Smooth muscle cell (in vitro differentiated cells): ENCODE measurements around the gene EML4. TPM values are rescaled to one million over a fixed set of nuclear protein-coding genes. Genes with fewer than 3 reads are reported as not detected.

Experiments
- DNase-seq: peaks from one replicate; lab custom pipeline; 2025; ENCODE audit not compliant: unreplicated experiment; lab: John Stamatoyannopoulos, UW
- H2AFZ ChIP-seq: fragments of 200-600 bp; sonication (generic); 2 replicates; pipeline ENCODE4 v1.6.0; 2016; ENCODE audit warnings: antibody characterized with exemption, low read depth, mild to moderate bottlenecking
- H3F3A ChIP-seq: fragments of 200-600 bp; sonication (generic); 2 replicates; pipeline ENCODE4 v1.6.0; 2017; ENCODE audit warnings: antibody characterized with exemption, low read depth
- H3K27ac ChIP-seq: fragments of 200-600 bp; sonication (generic); 2 replicates; pipeline ENCODE4 v1.5.1; 2016; ENCODE audit warnings: low read depth, mild to moderate bottlenecking
- H3K27me3 ChIP-seq: fragments of 200-600 bp; sonication (generic); 2 replicates; pipeline ENCODE4 v1.6.1; 2016; ENCODE audit warnings: low read depth, mild to moderate bottlenecking
- H3K36me3 ChIP-seq: fragments of 200-600 bp; sonication (generic); 2 replicates; pipeline ENCODE4 v1.5.1; 2016; ENCODE audit warnings: low read depth
- H3K4me1 ChIP-seq: fragments of 200-600 bp; sonication (generic); 2 replicates; pipeline ENCODE4 v1.5.1; 2016; ENCODE audit warnings: low read depth
- H3K4me2 ChIP-seq: fragments of 200-600 bp; sonication (generic); 2 replicates; pipeline ENCODE4 v1.6.0; 2016; ENCODE audit warnings: mild to moderate bottlenecking
- H3K4me3 ChIP-seq: fragments of 200-600 bp; sonication (generic); 2 replicates; pipeline ENCODE4 v1.5.1; 2016; ENCODE audit warnings: mild to moderate bottlenecking
- H3K79me2 ChIP-seq: fragments of 200-600 bp; sonication (generic); 2 replicates; pipeline ENCODE4 v1.6.0; 2016; ENCODE audit warnings: low read depth, mild to moderate bottlenecking
- H3K9ac ChIP-seq: fragments of 200-600 bp; sonication (generic); 2 replicates; pipeline ENCODE4 v1.6.0; 2016; ENCODE audit warnings: low read depth
- H3K9me3 ChIP-seq: fragments of 200-600 bp; sonication (generic); replicated peaks from 2 replicates; pipeline ENCODE4 v1.5.1; 2016; ENCODE audit warnings: low read depth
- H4K20me1 ChIP-seq: fragments of 200-600 bp; sonication (generic); 2 replicates; pipeline ENCODE4 v1.6.0; 2016; ENCODE audit warnings: low read depth
- CTCF ChIP-seq: fragments of 200-600 bp; sonication (generic); IDR thresholded peaks from 2 replicates; pipeline ENCODE4 v1.5.1; 2017; ENCODE audit warnings: borderline replicate concordance, mild to moderate bottlenecking, antibody characterized with exemption; ENCODE audit not compliant: insufficient read depth, poor library complexity, severe bottlenecking
- WGBS: methylation state at CpG from one replicate; pipeline ENCODE4 v1.1.7; 2016; ENCODE audit warnings: low lambda C conversion rate; 5-methylcytosine and 5-hydroxymethylcytosine counted together
- polyA plus RNA-seq: library from polyadenylated mRNA; unstranded; fragments of >200 nt; fragmentation: Nextera tagmentation; extraction: Ambion mirVana; gene quantifications from 2 replicates; pipeline ENCODE4 v1.2.1, GENCODE V29; 2016
- total RNA-seq: library from RNA; depleted of rRNA; stranded (reverse); fragments of >200 nt; gene quantifications from 2 replicates; pipeline ENCODE4 v1.2.3, GENCODE V29; 2014

The EML4 gene
- total and polyA plus RNA-seq, 2 experiments from 2014 or later = 33.6 to 46.2 TPM

- Histone ChIP-seq H2AFZ (no peak overlapping the region), H3K9ac (no peak overlapping the region), H3K4me3 (no peak overlapping the region), H3F3A (no peaks in the 10 kb centered on the region), H3K27ac (no peak overlapping the region), H3K36me3 (no peaks in the 10 kb centered on the region), H3K4me2 (no peak overlapping the region), H3K9me3 (no peaks in the 10 kb centered on the region), H3K27me3 (no peaks in the 10 kb centered on the region), H4K20me1 (peaks cover 10% of the 10 kb centered on the region), H3K4me1 (no peaks in the 10 kb centered on the region), H3K79me2 (peaks cover 96% of the 10 kb centered on the region)
- TF ChIP-seq CTCF = no peak
- 79% methylated on average over 5 of the region's 5 CpGs for WGBS
- DNase-seq = no peak
Observed at GRCh38 chr2:42211291-42211690, 42.1 kb downstream of the EML4 start.

DNA sequence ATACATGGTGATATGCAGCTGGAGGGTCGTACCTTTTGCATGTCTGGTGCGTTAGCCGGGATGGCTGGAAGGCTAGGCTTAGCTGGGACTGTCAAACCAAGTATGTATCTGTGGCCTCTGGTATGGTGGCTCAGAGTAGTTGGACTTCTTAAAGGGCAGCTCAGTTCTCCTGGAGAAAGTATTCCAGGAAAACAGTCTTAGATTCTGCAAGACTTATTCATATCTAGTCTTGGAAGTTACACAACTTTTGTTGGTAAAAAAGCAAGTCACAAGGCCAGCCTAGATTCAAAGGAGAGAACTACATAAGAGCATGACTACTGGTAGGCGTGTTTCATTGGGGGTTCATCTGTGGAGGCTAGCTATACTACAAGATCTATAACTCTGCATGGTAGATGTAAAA, 45.5 kb downstream of the EML4 start:
- Histone ChIP-seq H4K20me1 (peaks cover 7% of the 10 kb centered on the region), H3K27me3 (no peaks in the 10 kb centered on the region), H3K4me2 (peak overlapping the region; percentile 22), H3K4me1 (no peaks in the 10 kb centered on the region), H3K4me3 (no peak overlapping the region), H3K9ac (no peak overlapping the region), H2AFZ (no peak overlapping the region), H3K79me2 (peaks cover 95% of the 10 kb centered on the region), H3K36me3 (no peaks in the 10 kb centered on the region), H3K9me3 (no peaks in the 10 kb centered on the region), H3F3A (peaks cover 9% of the 10 kb centered on the region), H3K27ac (peak overlapping the region; percentile 6)
- DNase-seq = no peak
- TF ChIP-seq CTCF = no peak
- 97% methylated on average over 4 of the region's 4 CpGs for WGBS

DNA sequence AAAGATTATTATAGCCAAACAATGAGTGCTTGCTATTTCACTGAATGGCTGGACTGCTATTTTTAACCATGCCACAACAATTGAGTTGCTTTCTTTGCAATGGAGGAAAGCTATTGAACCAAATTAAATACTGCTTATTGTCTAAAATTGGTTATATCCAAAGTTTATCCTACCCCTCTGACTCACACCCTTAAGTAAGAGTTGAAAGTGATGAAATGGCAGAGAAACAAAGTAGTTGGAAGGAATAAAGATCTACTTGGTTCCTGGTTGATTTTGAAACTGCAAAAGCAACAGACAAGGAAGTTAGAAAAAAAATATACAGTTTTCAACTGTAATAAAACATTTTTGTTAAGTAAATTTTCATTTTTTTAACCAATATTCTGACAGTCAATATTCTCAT, 47.5 kb downstream of the EML4 start:
- no peak overlapping the region for H3K9ac ChIP-seq
- H3K27me3 ChIP-seq = no peaks in the 10 kb centered on the region
- H2AFZ ChIP-seq = no peak overlapping the region
- H3K9me3 ChIP-seq = no peaks in the 10 kb centered on the region
- H4K20me1 ChIP-seq = peaks cover 12% of the 10 kb centered on the region
- peak overlapping the region; percentile 55 for H3K27ac ChIP-seq
- no peak overlapping the region for H3K4me3 ChIP-seq
- peak overlapping the region; percentile 14 for H3K4me2 ChIP-seq
- no peaks in the 10 kb centered on the region for H3K36me3 ChIP-seq
- TF ChIP-seq CTCF = no peak
- no peak for DNase-seq
- peaks cover 15% of the 10 kb centered on the region for H3F3A ChIP-seq
- no peaks in the 10 kb centered on the region for H3K4me1 ChIP-seq
- H3K79me2 ChIP-seq = peaks cover 83% of the 10 kb centered on the region

DNA sequence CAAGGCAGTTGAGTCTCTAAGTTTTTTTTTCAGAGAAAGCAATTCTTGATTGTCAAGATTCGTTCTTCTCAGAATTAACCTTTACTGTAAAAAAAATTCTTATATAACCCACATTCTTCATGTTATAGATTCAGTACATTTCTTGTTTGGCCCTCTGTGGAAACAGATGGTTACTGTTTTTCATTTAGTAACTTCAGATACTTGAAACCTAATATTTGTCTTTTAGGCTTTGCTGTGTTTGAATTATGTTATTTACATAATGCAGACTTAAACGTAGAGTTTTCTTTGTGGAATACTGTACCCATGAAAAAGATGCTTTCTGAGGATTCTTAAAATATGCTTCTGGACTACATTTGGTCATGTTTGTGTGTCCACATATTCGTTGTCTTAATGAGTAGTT, 48.2 kb downstream of the EML4 start:
- no peak for DNase-seq
- Histone ChIP-seq H3K27ac (peak overlapping the region; percentile 55), H3K79me2 (peaks cover 83% of the 10 kb centered on the region), H3K9ac (peak overlapping the region; percentile 22), H3K4me1 (no peaks in the 10 kb centered on the region), H3K27me3 (no peaks in the 10 kb centered on the region), H2AFZ (no peak overlapping the region), H3K4me2 (peak overlapping the region; percentile 14), H3K4me3 (no peak overlapping the region), H3K36me3 (no peaks in the 10 kb centered on the region), H4K20me1 (peaks cover 12% of the 10 kb centered on the region), H3F3A (peaks cover 15% of the 10 kb centered on the region), H3K9me3 (no peaks in the 10 kb centered on the region)
- 81% methylated on average over 3 of the region's 3 CpGs for WGBS
- TF ChIP-seq CTCF = no peak
